SW480 (cell line): ENCODE measurements around the gene NDUFB6.
A peak's percentile ranks its signal among the peaks of the same experiment; 100 is the strongest.
"Not testable (repeated sequence)": the region's sequence is repeated elsewhere in the genome, so short reads cannot be mapped to it uniquely, and the experiment has no call there.

ENCODE experiments used
- DNase-seq: peaks from one replicate; pipeline ENCODE4 v3.0.0-alpha.2; 2016; ENCODE audit warnings: low spot score

NDUFB6 gene

DNA sequence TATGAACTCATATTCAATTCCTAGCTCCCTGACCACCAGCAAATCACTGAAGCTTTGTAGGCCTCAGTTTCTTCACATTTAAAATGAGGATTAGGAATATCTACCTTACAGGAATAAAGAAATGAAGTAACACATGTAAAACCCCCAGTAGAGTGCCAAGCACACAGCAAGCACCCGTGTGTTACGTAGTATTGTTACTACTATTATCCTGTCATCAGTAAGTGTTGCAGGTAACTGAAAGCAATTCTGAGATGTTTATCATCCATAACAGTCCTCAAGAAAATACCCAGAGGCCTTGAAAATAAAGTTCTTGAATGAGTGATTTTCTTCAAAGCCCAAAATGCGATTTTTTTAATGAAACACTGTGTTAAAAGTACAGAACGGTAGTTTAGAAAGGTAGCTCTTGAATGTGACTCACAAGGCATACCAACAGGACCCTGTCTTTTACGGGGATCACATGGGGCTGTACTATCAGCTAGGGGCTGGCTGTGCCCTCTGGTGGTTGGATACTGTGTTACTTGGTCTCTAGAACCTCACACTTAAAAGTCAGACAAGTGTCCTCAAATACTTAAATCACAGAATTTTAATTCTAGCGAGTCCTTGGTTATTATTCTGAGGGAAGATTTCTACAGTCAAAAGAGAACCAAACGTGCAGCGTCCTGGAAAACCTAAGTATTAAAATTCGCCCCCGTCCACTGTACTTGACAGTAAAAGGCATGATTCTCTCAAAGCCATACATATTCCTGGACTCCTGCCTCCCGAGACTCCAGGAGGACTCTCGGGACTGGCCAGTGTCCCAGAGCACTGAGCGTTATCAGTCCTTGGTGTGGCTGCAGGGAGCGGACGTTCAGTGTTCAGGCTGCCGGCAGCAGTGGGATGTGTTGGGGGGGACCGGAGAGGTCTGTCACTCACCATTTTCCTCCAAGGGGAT lies 725 bp downstream of the NDUFB6 start:
- peak; percentile 81 for DNase-seq

DNA sequence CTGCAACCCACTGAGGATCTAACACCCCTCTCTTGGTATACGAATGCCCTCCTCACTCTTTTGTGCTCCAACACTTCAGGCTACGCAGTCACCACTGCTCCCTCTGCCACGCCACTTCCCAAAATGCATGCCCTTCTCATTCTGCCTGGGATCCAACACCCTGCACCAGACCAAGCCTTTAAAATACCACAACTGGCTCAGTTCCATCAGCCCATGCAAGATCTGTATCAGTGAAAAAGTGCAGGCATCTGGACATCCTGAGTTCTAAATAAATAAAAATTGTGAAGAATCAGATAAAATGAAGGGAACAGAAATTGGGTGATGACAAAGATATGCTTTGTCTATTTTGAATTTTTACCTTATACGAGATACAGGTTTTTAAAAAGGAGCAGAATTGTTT lies 2.7 kb downstream of the NDUFB6 start:
- DNase-seq = no peak

DNA sequence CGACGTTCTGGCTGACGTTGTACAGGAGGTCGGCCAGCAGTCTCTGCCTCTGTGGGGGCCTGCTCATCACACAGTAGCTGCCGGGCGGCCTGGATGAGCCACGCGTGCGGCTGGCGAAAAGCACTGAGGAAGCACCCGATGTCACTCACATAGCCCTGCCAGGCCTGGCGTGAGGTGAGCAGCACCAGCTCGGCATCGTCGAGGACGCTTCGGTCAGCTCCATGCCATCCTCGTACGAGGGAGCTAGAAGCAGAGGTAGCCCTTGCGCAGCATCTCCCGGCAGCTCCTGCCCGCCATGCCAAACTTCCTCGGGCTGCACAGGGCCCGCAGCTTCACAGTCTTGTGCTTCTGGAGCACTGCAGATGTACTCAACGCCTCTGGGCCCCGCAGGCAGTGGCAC lies 6.2 kb downstream of the NDUFB6 start:
- no peak for DNase-seq

DNA sequence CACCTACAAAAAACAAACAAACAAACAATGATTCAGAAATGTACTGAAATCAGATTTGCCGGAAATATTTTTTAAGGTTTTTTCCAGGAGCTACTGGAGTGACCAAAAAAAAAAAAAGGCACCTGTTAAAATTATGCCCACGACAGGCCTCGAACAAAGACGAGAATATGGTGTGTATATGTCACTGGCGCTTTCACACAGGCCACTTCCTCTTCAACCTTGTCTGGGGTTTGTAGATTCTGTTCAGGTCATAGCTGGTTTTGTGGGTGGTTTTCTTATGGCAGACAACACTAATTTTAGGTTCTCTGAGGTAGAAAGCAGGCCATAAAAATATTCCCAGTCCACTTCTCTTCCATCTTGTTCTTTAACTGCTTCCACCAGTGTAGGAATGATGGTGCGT lies 7.0 kb downstream of the NDUFB6 start:
- no peak for DNase-seq

DNA sequence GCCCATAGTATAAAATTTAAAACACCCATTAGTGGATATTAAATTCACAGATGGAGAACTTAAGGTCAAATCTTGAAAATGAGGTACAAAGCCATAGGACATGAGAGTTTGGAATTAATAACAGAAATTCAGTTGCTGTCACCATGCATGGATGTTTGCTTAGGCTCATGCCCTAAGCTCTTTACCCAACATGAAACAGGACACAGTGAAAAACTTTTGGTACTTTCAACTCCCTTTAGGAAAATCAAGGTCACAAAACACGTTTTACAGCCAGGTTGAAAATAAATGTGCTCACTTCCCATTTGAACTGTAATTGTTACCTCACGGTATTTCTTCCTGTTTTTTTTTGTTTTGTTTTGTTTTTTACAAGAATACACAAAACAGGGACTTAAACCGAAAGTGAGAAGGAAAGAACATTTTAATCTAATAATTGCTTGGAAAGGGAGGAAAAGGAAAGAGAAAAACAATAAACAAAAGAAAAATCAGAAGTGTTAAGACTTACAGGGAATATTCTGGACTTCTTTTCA lies 14.5 kb downstream of the NDUFB6 start:
- DNase-seq = no peak

DNA sequence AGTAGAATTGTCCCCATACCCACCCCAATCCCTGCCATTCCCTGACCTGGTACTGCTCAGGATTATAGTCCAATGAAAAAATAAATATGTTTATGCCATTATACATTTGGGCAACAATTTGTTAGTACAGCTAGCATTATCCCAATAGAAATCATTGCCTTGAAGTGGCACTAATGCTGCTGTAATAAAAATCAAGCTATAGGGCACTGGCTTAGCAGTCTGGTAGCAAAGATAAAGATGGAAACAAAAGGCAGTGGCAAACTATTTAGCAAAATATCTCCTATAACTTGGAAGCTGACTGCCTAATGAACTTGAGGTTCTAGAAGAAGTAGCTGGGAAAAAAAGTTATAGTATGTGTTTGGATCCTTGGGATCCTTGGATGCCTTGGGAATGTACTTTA lies 18.4 kb downstream of the NDUFB6 start:
- no peak for DNase-seq

DNA sequence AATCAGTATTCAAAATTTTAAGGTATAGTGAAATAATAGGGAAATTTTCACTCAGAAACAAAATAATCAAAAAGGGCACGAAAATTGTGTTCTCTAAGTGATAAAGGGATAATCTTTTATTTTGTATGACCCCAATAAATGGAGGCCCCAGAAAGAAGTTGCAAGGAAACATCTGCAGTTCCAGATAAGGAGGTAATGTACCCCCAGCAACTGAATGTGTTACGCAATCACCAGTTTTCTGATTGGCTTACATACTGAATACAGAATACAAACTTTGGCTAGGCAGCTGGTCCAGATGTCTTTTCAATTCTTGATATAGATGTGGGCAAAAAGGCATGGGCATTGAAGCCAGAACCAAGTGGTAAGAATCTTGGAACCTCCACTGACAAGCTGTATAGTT lies 18.9 kb downstream of the NDUFB6 start:
- DNase-seq = no peak

DNA sequence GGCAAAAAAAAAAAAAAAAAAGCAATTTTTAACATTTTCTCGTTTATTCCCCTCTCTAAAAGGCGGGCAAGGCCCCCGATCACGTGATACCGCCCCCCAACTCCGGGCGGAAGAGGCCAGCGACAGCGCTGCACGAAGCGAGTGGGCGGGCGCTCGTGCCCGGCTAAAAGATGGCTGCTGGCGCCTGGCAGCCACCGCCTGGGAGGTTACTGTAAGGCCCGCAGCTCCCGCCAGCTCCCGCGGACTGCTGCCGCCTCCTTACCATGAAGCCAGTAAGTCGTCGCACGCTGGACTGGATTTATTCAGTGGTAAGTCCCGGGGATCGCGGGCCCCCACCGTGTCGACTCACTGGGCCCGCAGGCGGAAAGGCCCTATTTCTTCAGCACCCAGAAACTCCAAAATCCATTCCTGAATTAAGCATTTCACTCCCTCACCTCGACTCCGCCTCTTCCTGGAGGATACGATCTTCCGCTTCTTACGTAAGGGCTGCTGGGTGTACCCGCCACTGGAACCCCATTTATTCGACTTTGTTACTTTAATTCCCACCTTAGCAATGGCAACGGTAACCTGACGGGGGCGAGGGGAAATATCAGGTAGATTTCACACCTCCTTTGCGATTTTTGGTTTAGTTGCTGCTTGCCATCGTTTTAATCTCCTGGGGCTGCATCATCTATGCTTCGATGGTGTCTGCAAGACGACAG lies 20.6 kb downstream of the NDUFB6 start, which contains the start of the genes SMIM27 and TOPORS:
Gene SMIM27 (plus strand): TSS at position 156 of the 701 bp plus-strand sequence. CDS start 108 bp downstream, at position 264.
Gene TOPORS (minus strand): TSS at position 415 of the 701 bp plus-strand sequence. CDS start 150 bp downstream, at position 265.
- peak; percentile 89 for DNase-seq

DNA sequence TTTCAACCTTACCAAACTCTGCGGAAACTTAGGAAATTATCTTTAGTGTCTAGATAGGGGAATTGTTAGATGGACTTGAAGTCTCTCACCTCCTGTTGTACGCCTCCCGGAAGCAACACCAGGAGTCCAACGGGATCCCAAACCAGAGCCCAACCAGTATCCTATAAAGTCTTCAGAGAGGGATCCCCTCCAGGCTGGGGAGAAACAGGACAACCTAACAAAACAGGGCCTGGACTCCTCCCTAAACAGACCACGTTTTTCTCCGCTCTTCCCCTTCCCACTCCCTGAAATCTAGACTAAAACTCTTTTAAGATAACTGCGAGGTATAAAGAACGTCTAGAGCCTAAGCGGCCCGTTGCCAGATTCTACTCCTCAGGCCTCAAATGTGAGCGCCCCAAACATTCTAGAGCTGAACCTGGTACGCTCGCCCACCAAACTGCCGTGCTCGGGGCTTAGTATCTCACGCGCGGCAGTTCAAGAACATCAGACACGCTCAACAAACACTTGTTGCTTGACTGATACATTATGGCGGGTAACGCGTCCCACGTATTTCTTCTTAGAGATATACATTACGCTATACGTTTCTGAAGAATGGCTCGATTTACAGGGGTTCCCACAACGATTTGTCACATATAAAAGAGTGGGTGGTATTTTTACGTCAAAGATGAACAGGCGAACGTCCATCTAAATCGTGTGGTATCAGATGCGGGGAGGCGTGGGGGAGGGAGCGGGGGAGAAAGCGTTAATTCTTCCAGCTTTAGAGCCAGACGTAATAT lies 21.5 kb downstream of the NDUFB6 start:
- peak; percentile 58 for DNase-seq

DNA sequence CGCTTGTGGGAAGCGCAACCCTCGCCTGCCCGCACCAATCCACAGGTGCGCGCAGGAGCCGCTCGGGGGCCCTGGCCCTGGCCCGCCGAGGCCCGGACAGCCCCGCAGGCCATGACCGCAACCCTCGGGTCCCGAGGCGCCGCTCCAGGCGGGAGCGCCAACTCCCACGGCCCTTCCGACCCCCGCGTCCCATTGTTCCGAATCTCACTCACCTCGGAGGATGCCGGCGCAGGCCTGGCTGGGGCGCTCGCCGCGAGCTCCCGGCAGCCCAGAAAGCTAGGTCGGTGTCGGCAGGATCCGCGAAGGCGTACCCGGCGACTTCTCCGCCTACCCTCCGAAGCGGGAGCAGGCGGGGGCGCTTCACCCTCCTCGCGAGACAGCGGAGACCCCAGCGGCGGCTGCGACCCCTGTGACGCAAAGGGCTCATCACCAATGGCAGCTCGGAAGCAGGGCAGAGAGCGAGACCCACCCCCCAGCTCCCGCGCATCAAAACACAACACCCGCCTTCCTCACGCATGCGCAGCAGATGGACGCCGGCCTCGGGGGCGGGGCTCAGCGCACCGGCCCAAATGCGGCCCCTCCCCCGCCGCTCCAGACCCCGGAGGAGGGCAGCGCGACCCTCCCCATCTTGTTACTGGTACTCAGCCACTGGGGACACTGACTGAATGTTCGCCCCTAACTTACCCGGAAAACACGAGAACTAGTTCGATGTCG lies 22.2 kb downstream of the NDUFB6 start:
- peak; percentile 86 for DNase-seq

DNA sequence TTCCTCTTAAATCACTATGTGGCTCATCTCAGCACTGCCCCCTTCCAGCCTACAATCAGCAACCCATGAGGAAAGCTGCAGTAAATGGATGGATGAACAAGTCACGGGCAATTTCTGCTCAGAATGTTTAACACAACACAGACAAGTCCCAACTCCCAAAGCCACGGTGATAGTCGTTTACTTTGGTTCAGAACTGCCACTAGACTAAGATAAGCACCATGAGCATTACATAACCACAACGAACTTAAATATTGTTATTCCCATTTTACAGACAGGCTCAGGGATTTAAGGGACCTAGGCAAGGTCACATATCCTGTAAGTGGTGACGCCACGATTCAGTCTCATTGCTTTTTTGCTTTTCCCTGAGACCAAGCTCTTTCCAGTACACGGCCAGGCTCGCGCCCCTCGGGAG lies 22.8 kb downstream of the NDUFB6 start:
- DNase-seq = peak; percentile 27

DNA sequence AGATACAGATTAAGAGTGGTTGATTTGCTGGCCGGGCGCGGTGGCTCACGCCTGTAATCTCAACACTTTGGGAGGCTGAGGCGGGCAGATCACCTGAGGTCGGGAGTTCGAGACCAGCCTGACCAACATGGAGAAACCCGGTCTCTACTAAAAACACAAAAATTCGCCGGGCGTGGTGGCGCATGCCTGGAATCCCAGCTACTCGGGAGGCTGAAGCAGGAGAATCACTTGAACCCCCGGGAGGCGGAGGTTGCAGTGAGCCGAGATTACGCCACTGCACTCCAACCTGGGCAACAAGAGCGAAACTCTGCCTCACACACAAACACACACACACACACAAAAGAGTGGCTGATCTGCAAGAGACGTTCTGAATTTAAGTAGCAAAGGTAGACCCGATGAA lies 24.7 kb downstream of the NDUFB6 start:
- DNase-seq = not testable (repeated sequence)

DNA sequence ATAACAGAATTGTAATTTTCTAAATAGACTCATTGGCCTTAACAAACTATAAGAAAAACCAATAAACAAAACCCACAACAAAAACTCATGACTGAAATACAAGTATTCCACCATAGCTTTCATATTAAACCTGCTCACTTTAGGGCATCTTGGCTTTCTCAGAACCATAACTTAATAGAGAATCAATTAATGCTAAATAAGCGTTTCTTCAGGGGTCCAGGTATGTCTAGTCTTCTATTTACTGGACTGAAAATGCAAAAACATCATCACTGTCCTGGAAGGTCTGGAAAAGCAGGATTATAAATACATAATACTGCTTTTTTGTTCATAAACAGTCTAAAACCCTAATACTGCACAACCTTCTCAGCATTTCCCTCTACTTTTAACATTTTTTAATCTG lies 27.1 kb downstream of the NDUFB6 start:
- no peak for DNase-seq

DNA sequence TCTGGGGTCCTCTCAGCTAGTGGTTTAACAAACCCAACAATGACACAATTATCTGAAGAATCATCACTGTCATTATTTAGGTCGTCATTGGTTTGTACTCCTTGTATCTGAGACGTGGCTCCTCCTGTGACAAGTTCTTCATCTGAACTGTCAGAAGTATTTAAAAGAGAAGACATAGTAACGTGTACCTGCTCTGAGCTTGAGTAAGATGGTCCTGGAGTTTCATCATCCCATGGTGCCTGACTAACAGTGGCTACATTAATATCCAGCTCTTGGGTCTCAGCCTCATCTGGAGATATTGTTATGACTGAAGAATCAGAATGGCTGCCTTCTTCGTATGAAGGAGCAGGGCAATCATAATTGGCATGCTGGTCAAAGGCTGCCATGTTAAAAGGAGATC lies 29.9 kb downstream of the NDUFB6 start:
- no peak for DNase-seq

DNA sequence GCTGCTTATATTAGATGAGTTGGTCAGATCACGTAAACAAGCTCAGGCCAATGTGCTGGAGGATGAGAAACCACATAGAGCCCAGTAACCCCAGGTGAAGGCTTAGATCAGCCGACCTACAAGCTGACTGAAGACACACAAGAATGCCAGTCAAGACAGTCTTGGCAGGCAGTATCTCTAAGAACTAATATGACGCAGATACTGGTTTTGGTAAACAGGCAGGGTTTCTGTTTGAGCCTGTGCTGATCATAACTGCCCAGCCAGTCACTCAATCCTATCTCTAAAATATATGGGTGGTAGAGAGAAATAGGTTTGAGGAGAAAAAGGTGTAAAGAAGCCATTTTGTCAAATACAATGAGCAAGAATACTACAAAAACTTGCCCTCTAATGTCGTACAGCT lies 39.1 kb downstream of the NDUFB6 start:
- no peak for DNase-seq

DNA sequence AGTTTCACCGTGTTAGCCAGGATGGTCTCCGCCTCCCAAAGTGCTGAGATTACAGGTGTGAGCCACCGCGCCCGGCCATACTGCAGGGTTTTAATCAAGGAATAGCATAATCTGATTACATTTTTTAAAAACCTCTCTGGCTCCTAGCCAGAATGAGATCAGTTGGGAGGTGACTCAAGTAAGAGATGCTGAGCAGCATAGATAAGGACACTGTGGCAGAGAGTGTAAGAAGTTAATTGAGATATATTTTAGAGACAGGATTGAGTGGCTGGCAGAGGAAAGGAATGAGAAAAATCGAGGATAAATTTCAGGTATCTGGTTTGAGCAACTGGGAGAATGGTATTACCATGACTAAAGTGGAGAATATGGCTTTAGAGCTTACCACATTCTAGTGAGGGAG lies 39.6 kb downstream of the NDUFB6 start:
- DNase-seq = no peak

DNA sequence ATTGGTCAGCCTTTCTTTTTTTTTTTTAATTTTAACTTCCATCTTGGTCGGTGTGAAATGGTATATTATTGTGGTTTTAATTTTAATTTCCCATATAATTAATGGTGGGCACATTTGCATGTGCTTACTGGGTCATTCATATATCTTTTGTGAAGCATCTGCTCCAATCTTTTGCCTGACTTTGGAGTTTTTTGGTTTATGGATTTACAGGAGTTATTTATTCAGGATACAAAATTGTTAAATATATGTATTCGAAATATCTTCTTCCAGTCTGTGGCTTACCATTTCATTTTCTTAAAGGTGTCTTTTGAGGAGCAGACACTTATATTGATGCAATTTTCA lies 46.3 kb downstream of the NDUFB6 start:
- no peak for DNase-seq

DNA sequence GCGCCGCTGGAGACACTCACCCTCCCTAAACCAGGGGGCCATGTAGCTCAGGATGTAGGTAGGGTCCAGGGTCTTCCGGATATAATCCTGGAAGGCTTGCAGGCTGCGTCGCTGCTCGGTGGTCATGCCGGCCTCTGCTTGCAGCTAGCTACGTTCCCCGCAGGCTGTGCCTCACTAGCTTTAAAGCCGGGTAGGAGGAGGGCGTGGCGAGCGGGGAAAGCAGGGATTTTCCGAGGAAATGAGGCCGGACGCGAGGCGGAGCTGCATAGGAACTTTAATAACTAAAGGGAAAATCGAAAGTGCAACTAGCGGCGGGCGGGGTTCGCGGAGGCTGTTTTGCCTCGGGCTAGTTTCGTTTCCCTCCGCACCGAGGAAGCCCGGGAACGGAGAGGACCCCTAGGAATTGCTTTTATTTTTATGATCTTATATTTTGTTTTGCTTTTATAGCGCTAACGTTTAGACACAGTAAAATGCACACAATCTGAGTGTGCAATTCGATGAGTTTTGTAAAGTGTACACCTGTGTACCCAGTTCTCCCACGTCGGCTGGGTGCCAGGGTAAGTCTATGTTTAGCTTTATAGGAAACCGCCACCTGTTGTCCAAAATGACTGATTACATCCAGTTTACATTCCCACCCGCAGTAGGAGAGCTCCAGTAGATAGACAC lies 46.8 kb downstream of the NDUFB6 start, which contains the start of gene RIGI:
Gene RIGI (minus strand): TSS at position 156 of the 666 bp plus-strand sequence. CDS start 30 bp downstream, at position 126.
- peak; percentile 94 for DNase-seq

DNA sequence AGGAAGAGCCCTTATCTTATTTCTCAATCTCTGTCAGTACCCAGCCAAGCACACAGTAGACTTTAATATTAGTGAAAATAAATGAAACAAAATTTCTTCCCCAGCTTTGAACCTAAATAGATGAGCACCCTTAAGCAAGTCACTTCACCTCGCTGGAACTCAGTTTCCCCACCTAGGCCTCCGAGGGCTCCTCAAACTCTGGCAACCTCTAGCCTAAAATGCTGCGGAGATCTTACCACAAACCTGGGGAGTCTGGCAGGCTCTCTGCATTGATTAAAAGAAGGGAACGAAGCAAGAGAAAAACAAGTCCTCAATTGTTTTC lies 47.3 kb downstream of the NDUFB6 start:
- peak; percentile 1 for DNase-seq

DNA sequence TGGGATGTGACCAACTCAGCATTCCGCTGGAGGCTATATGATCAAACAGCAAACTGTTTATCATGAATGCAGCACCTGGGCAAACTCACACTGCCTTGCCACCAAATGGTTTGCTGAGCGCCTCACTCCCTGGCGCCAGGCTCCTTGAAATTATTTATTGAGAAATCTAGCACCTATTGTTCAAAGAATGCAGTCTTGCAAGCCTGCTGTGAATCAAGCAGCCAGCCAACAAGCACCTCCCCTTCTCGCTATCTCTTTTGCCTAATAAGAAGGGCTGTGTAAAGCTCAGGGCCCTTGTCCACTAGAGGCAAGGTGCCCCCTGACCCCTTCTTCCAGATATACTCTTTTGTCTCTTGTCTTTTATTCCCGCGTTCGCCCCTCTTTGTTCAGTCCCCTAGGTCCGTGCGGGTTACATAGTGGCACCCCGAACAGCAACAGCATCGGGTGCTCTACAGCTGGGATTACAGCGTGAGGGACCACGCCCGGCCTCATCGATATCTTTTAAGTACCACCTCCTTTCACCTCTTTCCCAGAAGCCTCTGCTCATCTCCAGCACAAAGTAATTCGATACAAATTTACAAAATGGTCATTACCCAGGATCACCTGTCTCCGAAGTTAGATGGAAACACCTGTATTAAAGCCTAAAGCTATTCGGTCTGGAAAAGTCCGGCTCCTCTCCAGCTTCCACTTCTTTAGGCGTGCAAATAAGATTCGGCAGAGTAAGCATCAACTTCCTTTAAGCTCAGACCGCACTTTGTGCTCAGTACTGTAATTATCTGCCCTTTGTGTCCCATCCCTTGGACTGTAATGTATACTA lies 47.9 kb downstream of the NDUFB6 start:
- DNase-seq = no peak
